ENCODE data around the gene KLHL29. TPM values are rescaled to one million over a fixed set of nuclear protein-coding genes. Genes with fewer than 3 reads are reported as not detected.
A peak's percentile ranks its signal among the peaks of the same experiment; 100 is the strongest.

The KLHL29 gene
- total RNA-seq, 1 experiment from 2014 or later, result 2.4 TPM

DNA sequence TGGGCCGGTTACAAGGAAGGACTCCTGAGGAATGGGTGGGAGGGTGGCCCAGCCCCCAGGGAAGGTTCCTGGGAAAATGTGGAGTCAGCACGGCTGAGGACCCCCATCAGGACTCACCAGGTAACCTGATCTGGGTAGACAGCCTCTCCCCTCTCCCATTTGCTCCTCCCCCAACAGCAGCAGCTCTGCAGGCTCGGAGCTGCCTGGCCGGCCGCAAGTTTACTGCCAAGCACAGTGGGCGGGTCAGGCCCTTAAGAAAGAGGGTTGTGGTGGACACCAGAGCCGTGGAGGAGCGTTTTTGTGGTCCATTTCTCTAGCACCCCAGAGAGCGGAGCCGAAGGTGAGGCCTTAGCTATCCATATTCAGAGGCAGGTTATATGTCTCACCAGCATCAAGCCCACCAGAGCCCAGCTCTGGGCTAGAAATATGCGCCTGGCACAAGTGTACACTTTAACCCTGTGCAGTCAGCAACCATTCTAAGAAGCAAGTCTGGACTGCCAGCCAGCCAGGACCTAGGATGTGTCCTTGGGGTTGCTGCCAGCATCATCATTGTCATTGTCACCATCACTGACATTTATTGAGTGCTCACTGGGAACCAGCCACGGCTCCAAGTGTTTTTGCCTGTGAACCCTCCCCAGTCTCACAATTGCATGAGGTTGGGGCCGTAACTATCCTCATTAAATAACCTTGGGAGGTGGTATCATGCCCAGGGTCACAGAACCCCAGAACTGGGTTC, 190.1 kb downstream of the KLHL29 start:
- no peak overlapping the region for H3T11ph ChIP-seq (ENCODE audit: low read length)
- no peak overlapping the region for H2BK120ac ChIP-seq (ENCODE audit: low read depth, low read length, poor library complexity, severe bottlenecking)
- no CpG with 5 or more reads among the region's 13 CpGs for WGBS (ENCODE audit: extremely low coverage, insufficient read length, low lambda C conversion rate)
- no peak overlapping the region; a peak in 1 of 7 replicates for H3K27ac Mint-ChIP-seq
- no peak overlapping the region for H3K23ac ChIP-seq (ENCODE audit: insufficient read length, low read depth, low read length)
- peaks cover 1% of the 10 kb centered on the region; the same call in 1 of the 2 replicates for H3K27me3 Mint-ChIP-seq (ENCODE audit: low read depth)
- no peak overlapping the region for H3K4ac ChIP-seq (ENCODE audit: low read depth, low read length)
- H3K79me1 ChIP-seq (ENCODE audit: insufficient read depth, low read depth, low read length, poor library complexity, severe bottlenecking), result no peaks in the 10 kb centered on the region
- H2BK15ac ChIP-seq (ENCODE audit: low read depth, low read length), result no peak overlapping the region
- H3K79me2 ChIP-seq (ENCODE audit: insufficient read depth, low read length), result no peaks in the 10 kb centered on the region; the same call in 1 of the 2 replicates
- no peaks in the 10 kb centered on the region for H3K36me3 Mint-ChIP-seq (ENCODE audit: insufficient read depth in 1 of 3, low read depth in 3 of 3)
- no peak overlapping the region for H2BK20ac ChIP-seq (ENCODE audit: low read depth, low read length, poor library complexity, severe bottlenecking)
- no peak overlapping the region for H4K91ac ChIP-seq (ENCODE audit: insufficient read length, low read depth, low read length)
- H2BK12ac ChIP-seq (ENCODE audit: insufficient read length, low read depth, low read length), result no peak overlapping the region
- H4K5ac ChIP-seq (ENCODE audit: insufficient read length, low read depth, low read length), result no peak overlapping the region
- no peak overlapping the region for H2BK5ac ChIP-seq (ENCODE audit: insufficient read length, low read length)
- H3K4me1 Mint-ChIP-seq, result peaks cover 0 to 15% of the 10 kb centered on the region in 2 experiments
- no peaks in the 10 kb centered on the region for H3K9me3 Mint-ChIP-seq
- peak; percentile 72 for DNase-seq
- no peak overlapping the region for H4K8ac ChIP-seq (replicated peaks; ENCODE audit: insufficient read length, low read depth, low read length)
- H3K4me3 Mint-ChIP-seq, result no peak overlapping the region
- H2AK5ac ChIP-seq (ENCODE audit: insufficient read length, low read length), result no peak overlapping the region
- TF ChIP-seq, protein P1, sequence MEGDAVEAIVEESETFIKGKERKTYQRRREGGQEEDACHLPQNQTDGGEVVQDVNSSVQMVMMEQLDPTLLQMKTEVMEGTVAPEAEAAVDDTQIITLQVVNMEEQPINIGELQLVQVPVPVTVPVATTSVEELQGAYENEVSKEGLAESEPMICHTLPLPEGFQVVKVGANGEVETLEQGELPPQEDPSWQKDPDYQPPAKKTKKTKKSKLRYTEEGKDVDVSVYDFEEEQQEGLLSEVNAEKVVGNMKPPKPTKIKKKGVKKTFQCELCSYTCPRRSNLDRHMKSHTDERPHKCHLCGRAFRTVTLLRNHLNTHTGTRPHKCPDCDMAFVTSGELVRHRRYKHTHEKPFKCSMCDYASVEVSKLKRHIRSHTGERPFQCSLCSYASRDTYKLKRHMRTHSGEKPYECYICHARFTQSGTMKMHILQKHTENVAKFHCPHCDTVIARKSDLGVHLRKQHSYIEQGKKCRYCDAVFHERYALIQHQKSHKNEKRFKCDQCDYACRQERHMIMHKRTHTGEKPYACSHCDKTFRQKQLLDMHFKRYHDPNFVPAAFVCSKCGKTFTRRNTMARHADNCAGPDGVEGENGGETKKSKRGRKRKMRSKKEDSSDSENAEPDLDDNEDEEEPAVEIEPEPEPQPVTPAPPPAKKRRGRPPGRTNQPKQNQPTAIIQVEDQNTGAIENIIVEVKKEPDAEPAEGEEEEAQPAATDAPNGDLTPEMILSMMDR (conservative IDR thresholded peaks at IDR 0.05), result no peak
- H3K27me3 ChIP-seq (ENCODE audit: insufficient read depth, low read length), result no peaks in the 10 kb centered on the region
- no peaks in the 10 kb centered on the region for H3K9me3 ChIP-seq (ENCODE audit: control insufficient read depth, low read depth, low read length)
- peaks cover 4% of the 10 kb centered on the region; the same call in 1 of the 2 replicates for H3K4me1 ChIP-seq (ENCODE audit: insufficient read depth, low read length)
- H3K18ac ChIP-seq (ENCODE audit: insufficient read length, low read depth, low read length), result no peak overlapping the region
- no peaks in the 10 kb centered on the region for H4K20me1 ChIP-seq (ENCODE audit: control insufficient read depth, insufficient read depth, insufficient read length)
- H3K4me2 ChIP-seq (ENCODE audit: insufficient read depth, insufficient read length, low read length), result no peak overlapping the region
- H3K27ac ChIP-seq (ENCODE audit: insufficient read length, low read depth, low read length), result no peak overlapping the region
- H3K23me2 ChIP-seq (ENCODE audit: insufficient read length, low read depth, low read length, poor library complexity, severe bottlenecking), result no peaks in the 10 kb centered on the region
- H3K56ac ChIP-seq (ENCODE audit: insufficient read length, low read depth, low read length), result no peak overlapping the region
- no peak overlapping the region for H3K14ac ChIP-seq (ENCODE audit: insufficient read depth, low read length)
- H3K9ac ChIP-seq (ENCODE audit: extremely low read depth, insufficient read length, low read length), result no peak overlapping the region
- no peak overlapping the region for H2AFZ ChIP-seq (ENCODE audit: low read length)
